Testis (tissue), 2 donors: ENCODE results near the gene TENM4.

Experiments
- POLR2A ChIP-seq: fragments of 450-650 bp; IDR thresholded peaks from one replicate; pipeline ENCODE4 v1.6.1; 2017; ENCODE audit warnings: antibody characterized with exemption, mild to moderate bottlenecking, moderate library complexity
- TF ChIP-seq, protein P1 (sequence below), 3 experiments: fragments of 450-650 bp in 2 of 3; fragments of 200-600 bp in 1 of 3; sonication (generic) in 1 of 3; IDR thresholded peaks; one replicate each; pipeline ENCODE4 v1.5.1; 2016 to 2019; ENCODE audit warnings: antibody characterized with exemption in 3 of 3, mild to moderate bottlenecking in 2 of 3, moderate library complexity in 1 of 3

GRCh38 chr11:78906566-78906965, 534.3 kb downstream of the TENM4 start:
- TF ChIP-seq, protein P1, sequence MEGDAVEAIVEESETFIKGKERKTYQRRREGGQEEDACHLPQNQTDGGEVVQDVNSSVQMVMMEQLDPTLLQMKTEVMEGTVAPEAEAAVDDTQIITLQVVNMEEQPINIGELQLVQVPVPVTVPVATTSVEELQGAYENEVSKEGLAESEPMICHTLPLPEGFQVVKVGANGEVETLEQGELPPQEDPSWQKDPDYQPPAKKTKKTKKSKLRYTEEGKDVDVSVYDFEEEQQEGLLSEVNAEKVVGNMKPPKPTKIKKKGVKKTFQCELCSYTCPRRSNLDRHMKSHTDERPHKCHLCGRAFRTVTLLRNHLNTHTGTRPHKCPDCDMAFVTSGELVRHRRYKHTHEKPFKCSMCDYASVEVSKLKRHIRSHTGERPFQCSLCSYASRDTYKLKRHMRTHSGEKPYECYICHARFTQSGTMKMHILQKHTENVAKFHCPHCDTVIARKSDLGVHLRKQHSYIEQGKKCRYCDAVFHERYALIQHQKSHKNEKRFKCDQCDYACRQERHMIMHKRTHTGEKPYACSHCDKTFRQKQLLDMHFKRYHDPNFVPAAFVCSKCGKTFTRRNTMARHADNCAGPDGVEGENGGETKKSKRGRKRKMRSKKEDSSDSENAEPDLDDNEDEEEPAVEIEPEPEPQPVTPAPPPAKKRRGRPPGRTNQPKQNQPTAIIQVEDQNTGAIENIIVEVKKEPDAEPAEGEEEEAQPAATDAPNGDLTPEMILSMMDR (IDR thresholded peaks at IDR 0.05) = no peak
- no peak for TF ChIP-seq POLR2A
